Stimulated activated CD8-positive, alpha-beta memory T cell treated with anti-CD3 and anti-CD28 coated beads, Interleukin-4, amount 100 ng/mL, for 48 hours (primary cell): ENCODE results near the gene PRRG1.
"Not testable (repeated sequence)": the region's sequence is repeated elsewhere in the genome, so short reads cannot be mapped to it uniquely, and the experiment has no call there.

Experiments used
- DNase-seq: peaks from one replicate; pipeline ENCODE4 v3.0.0-alpha.2; 2020

PRRG1 gene

GRCh38 chrX:37476571-37477170 is 127.5 kb downstream of the PRRG1 start:
- no peak for DNase-seq

- not testable (repeated sequence) for DNase-seq
Observed at GRCh38 chrX:37484335-37484734, 135.2 kb downstream of the PRRG1 start.

GRCh38 chrX:37485429-37485828 is 136.3 kb downstream of the PRRG1 start:
- DNase-seq = no peak

GRCh38 chrX:37487271-37487670 is 138.1 kb downstream of the PRRG1 start:
- no peak for DNase-seq

GRCh38 chrX:37488323-37488722 is 139.2 kb downstream of the PRRG1 start:
- no peak for DNase-seq

GRCh38 chrX:37491686-37492085 is 142.5 kb downstream of the PRRG1 start:
- no peak for DNase-seq

- DNase-seq = not testable (repeated sequence)
Observed at GRCh38 chrX:37495760-37496159, 146.6 kb downstream of the PRRG1 start.

GRCh38 chrX:37497126-37497525 is 148.0 kb downstream of the PRRG1 start:
- DNase-seq = not testable (repeated sequence)

- DNase-seq = not testable (repeated sequence)
Observed at GRCh38 chrX:37498323-37498722, 149.2 kb downstream of the PRRG1 start.

- DNase-seq = not testable (repeated sequence)
Observed at GRCh38 chrX:37499649-37500048, 150.5 kb downstream of the PRRG1 start.

GRCh38 chrX:37504991-37505390 is 155.8 kb downstream of the PRRG1 start:
- DNase-seq = no peak
